Gastrocnemius medialis (tissue), 4 donors: Measurements from ENCODE around the gene MYZAP.

Experiments
- POLR2A ChIP-seq, 2 donors: fragments of 450-650 bp; IDR thresholded peaks; one replicate each; pipeline ENCODE4 v1.6.1; 2017; ENCODE audit warnings: antibody characterized with exemption in 2 of 2, mild to moderate bottlenecking in 2 of 2, moderate library complexity in 2 of 2
- TF ChIP-seq, protein P1 (sequence below), 5 experiments: fragments of 450-650 bp in 3 of 5; fragments of 200-600 bp in 2 of 5; sonication (generic) in 2 of 5; IDR thresholded peaks in 4 of 5; conservative IDR thresholded peaks in 1 of 5; 1 replicate in 4 of 5; 2 replicates in 1 of 5; pipeline ENCODE4 v1.5.1; 2016 to 2019; ENCODE audit warnings: antibody characterized with exemption in 5 of 5, mild to moderate bottlenecking in 3 of 5, moderate library complexity in 3 of 5

DNA sequence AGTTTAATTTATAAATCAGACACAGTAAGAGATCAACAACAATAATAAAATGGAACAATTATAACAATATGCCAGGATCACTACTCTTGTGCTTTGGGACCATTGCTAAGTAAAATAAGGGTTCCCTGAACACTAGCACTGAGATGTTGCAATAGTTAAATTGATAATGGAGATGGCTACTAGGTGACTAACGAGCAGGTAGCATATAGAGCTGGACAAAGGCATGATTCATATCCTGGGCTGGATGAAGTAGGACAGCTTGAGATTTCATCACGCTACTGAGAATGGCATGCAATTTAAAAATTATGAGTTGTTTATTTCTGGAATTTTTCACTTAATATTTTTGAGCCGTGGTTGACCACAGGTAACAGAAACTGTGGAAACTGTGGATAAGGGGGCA, 20.7 kb upstream of the MYZAP start:
- TF ChIP-seq, protein P1, sequence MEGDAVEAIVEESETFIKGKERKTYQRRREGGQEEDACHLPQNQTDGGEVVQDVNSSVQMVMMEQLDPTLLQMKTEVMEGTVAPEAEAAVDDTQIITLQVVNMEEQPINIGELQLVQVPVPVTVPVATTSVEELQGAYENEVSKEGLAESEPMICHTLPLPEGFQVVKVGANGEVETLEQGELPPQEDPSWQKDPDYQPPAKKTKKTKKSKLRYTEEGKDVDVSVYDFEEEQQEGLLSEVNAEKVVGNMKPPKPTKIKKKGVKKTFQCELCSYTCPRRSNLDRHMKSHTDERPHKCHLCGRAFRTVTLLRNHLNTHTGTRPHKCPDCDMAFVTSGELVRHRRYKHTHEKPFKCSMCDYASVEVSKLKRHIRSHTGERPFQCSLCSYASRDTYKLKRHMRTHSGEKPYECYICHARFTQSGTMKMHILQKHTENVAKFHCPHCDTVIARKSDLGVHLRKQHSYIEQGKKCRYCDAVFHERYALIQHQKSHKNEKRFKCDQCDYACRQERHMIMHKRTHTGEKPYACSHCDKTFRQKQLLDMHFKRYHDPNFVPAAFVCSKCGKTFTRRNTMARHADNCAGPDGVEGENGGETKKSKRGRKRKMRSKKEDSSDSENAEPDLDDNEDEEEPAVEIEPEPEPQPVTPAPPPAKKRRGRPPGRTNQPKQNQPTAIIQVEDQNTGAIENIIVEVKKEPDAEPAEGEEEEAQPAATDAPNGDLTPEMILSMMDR (IDR thresholded peaks at IDR 0.05 in 4 of 5, conservative IDR thresholded peaks at IDR 0.05 in 1 of 5), result no peak
- no peak for TF ChIP-seq POLR2A (IDR thresholded peaks at IDR 0.05)
